GM21576 (cell line): ENCODE results near the gene PDXP.
A peak's percentile ranks its signal among the peaks of the same experiment; 100 is the strongest.
"Not testable (repeated sequence)": the region's sequence is repeated elsewhere in the genome, so short reads cannot be mapped to it uniquely, and the experiment has no call there.

Experiments
- ATAC-seq: cut with Tn5 transposase; IDR thresholded peaks from one replicate; pipeline ENCODE4 v1.9.1; 2021; ENCODE audit warnings: mild to moderate bottlenecking, moderate library complexity; ENCODE audit not compliant: unreplicated experiment

The PDXP gene

DNA sequence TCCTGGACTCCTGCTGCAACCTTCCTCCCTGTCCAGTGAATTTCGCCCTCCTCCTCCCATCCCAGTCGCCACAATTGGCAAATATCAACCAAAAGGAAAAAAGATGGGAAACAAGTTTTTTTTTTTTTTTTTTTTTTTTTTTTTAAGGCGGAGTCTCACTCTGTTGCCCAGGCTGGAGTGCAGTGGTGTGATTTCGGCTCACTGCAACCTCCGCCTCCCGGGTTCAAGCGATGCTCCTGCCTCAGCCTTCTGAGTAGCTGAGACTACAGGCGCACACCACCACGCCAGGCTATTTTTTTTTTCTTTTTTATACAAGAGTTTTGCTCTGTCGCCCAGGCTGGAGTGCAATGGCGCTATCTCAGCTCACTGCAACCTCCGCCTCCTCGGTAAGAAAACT lies 37.7 kb downstream of the PDXP start:
- ATAC-seq = not testable (repeated sequence)

- ATAC-seq = peak; percentile 54
These were observed 38.4 kb downstream of the PDXP start, which contains the start of gene TRIOBP for GRCh38 chr22:37696657-37697537. Gene TRIOBP (plus strand): TSS chr22:37697048. CDS start chr22:37701366, 4,318 bp downstream.

DNA sequence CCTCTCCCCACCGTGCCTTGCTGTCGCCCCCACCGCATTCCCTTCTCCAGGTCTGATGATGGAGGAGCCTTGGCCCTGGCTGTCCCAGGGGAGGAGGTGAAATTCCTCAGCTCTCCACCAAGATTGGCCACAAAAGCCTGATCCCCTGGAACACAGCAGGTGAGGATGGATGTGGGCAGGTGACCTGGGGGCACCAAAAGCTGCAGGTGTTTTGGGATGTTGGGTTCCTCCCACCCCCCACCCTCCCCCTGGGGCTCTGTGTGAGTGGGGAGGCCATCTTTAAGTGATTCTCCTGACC lies 39.0 kb downstream of the PDXP start:
- ATAC-seq = no peak

GRCh38 chr22:37701141-37701786 lies 42.7 kb downstream of the PDXP start:
- no peak for ATAC-seq

DNA sequence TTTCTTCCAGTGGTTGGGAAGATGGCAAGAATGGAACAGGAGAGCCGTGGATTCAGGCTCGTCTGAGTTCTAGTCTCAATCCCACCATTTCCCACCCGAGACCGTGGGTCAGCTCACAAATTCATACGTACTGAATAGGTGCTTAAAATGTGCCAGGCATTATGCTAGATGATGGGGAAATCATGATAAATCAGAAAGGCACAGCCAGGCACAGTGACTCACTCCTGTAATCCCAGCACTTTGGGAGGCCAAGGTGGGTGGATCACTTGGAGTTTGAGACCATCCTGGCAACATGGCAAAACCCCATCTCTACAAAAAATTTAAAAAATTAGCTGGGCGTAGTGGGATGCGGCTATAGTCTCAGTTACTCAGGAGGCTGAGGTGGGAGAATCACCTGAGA lies 45.4 kb downstream of the PDXP start:
- ATAC-seq = no peak

DNA sequence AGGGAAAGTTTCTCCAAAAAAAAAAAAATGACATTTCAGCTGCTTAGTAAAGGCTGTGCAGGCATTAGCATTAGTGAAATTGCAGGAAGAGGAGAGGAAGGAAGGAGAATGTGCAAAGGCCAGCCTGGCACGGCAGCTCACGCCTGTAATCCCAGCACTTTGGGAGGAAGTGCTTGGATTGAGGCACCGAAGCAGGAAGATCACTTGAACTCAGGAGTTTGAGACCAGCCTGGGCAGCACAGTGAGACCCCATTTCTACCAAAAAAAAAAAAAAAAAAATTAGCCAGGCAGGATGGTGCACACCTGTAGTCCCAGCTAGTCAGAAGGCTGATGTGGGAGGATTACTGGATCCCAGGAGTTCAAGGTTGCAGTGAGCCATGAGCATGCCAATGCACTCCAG lies 46.1 kb downstream of the PDXP start:
- no peak for ATAC-seq

GRCh38 chr22:37705205-37705604 lies 46.7 kb downstream of the PDXP start:
- ATAC-seq = no peak

GRCh38 chr22:37708580-37709444 lies 50.3 kb downstream of the PDXP start:
- ATAC-seq = no peak

DNA sequence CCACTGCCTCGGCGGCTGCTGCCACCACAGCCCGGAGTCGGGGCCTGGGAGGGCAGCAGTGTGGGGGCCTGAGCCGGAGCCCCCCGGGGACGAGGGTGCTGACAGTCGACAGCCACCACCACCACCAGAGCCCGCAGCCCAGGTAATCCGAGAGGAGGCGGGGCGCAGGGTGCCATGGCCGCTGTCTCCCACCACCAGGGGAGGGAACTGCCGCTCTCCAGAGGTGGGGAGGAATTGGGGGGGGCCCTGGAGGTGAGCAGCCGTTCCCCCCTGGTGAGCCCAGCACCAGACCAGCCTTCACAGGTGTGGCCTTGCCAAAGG lies 50.9 kb downstream of the PDXP start:
- no peak for ATAC-seq

- no peak for ATAC-seq
These were observed 52.2 kb downstream of the PDXP start for GRCh38 chr22:37710675-37711074.

DNA sequence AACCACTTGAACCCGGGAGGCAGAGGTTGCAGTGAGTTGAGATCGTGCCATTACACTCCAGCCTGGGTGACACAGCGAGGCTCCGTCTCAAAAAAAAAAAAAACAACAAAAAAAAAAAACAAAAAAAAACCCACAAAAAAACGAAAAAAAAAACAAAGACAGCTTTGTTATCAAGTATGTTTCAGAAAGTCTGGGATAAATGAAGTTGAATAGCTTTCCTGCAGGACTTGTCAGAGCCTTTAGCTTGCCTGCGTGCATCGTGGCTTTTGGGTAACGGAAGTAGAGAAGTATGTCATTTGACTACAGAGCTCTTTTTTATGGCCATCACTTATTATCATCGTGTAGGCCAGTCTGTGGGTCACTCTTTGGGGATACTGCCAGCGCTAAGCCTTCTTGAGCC lies 53.0 kb downstream of the PDXP start:
- ATAC-seq = no peak

GRCh38 chr22:37713761-37714160 lies 55.2 kb downstream of the PDXP start:
- ATAC-seq = no peak

- no peak for ATAC-seq
These were observed 56.1 kb downstream of the PDXP start for GRCh38 chr22:37714634-37715033.

DNA sequence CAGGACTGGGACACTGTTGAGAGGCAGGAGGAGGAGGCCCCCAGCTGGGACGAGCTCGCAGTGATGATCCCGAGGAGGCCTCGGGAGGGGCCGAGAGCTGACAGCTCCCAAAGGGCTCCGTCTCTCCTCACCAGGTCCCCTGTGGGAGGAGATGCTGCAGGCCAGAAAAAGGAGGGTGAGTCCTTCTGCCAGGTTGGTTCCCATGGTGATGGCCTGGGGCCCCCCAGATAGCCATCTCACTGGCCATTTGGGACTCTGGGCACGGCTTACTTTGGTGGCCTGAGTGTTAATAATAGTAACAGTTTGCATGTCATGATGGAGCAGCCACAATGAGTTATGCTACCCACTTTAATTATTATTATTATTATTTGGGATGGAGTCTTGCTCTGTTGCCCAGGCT lies 57.2 kb downstream of the PDXP start:
- no peak for ATAC-seq
